GM20000 (cell line): ENCODE results near the gene FCRL5.

Source experiments
- DNase-seq: peaks from one replicate; pipeline ENCODE4 v3.0.0; 2012; ENCODE audit warnings: low spot score
- CTCF ChIP-seq: IDR thresholded peaks from 2 replicates; pipeline ENCODE4 v1.5.1; 2012; ENCODE audit warnings: mild to moderate bottlenecking, control low read depth; ENCODE audit errors: extremely low read depth, missing control alignments

Gene FCRL5

GRCh38 chr1:157551694-157552693 is at the start of gene FCRL5:
Gene FCRL5 (minus strand): TSS chr1:157552515. CDS start chr1:157552362, 153 bp downstream.
- TF ChIP-seq CTCF: no peak
- peak; percentile 27 for DNase-seq

- no peak for DNase-seq
- TF ChIP-seq CTCF: no peak
Observed at GRCh38 chr1:157600236-157600635, 47.9 kb upstream of the FCRL5 start.

GRCh38 chr1:157597959-157598667 is 45.8 kb upstream of the FCRL5 start, which contains the start of gene FCRL4:
Gene FCRL4 (minus strand): TSS chr1:157598085. CDS start chr1:157597944, 141 bp downstream.
- DNase-seq: no peak
- TF ChIP-seq CTCF: no peak

- peak; percentile 27 for DNase-seq
Observed at GRCh38 chr1:157596384-157596783, 44.1 kb upstream of the FCRL5 start.

GRCh38 chr1:157595356-157595755 is 43.0 kb upstream of the FCRL5 start:
- TF ChIP-seq CTCF: no peak
- peak; percentile 56 for DNase-seq

More at GRCh38 chr1:157596384-157596783, 44.1 kb upstream of the FCRL5 start:
- TF ChIP-seq CTCF: no peak

GRCh38 chr1:157585984-157586383 is 33.7 kb upstream of the FCRL5 start:
- no peak for DNase-seq
- no peak for TF ChIP-seq CTCF

GRCh38 chr1:157584503-157584902 is 32.2 kb upstream of the FCRL5 start:
- TF ChIP-seq CTCF: no peak
- no peak for DNase-seq
